COR-L47 (cell line): ENCODE measurements around the gene RBMS1.
"Not testable (repeated sequence)": the region's sequence is repeated elsewhere in the genome, so short reads cannot be mapped to it uniquely, and the experiment has no call there.

Source experiments
- DNase-seq: peaks from one replicate; lab custom pipeline; 2025; lab: John Stamatoyannopoulos, UW

RBMS1 gene

DNA sequence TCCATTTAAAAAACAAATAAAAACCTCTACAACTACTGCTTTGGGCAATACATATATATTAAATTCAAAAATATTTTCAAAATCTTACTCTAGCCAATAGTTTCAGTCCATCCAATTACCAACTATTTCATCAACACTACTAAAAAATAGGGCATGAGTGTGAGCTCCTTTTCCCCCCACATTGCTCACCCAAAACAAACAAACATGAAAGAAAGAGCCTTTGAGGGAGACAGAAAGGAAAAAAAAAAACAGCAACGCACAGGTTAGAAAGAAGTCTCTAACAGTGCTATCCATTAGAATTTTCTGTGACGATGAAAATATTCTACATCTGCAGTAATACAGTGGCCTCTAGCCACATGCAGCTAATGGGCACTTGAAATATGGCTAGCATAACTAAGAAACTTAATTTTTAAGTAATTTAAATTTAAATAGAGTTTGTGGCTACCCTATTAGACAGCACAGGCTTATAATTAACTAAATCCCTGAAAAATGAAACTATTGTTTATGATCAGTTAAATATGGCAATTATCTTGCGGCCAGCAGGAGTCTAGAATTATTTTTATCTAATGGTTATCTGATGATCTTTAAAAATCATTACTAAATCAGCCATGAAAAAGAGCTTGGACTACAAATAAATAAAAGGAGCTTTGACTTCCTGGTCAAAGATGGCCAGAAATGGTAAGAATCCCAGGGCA is 59.2 kb downstream of the RBMS1 start:
- DNase-seq, result no peak

DNA sequence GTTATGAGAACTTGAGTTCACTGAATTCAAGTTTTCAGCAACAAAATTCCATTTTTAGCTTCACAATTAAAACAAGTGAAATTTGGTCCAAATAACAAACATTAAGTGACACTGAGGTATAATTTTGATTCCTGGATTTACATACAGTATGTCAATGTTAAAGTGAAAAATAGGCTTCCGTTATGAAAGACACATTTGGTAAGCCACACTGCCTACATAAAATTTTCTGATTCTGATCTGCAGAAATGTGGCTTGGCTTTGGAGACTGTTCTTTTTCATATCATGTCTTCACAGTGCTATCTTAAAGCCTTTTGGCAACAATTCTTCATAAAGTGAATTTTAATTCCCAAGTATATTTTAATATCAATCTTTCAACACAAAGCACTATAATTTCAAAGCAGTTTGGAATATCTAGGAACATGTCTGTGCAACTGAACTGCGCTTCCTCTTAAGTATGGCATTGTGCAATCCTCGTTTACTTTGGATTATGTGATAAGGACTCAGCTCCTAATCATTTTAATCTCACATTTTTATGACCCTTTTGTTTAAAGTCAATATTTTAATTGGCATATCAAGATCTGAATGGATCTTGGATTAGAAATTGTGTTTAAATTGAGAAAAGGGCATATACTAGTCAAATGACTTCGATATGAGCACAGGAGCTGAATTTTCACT is 60.0 kb downstream of the RBMS1 start:
- no peak for DNase-seq

DNA sequence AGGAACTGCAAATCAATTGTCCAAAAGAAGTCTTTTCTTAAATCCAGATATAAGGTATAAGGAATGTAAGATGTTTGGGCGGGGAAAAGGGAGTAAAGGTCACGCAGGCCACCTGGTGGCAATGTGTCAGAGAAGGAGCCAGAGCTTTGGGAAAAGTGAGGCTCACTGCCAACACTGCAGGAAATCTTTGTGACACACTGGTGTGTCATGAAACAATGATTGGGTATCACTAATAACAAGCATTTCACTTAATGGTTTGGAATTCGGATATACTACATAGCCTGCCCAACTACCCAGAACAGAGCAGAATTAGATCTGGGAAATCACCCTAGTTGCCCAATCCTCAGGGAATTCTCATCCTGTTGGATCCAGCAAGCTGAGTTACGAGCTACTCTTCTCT is 61.0 kb downstream of the RBMS1 start:
- no peak for DNase-seq

DNA sequence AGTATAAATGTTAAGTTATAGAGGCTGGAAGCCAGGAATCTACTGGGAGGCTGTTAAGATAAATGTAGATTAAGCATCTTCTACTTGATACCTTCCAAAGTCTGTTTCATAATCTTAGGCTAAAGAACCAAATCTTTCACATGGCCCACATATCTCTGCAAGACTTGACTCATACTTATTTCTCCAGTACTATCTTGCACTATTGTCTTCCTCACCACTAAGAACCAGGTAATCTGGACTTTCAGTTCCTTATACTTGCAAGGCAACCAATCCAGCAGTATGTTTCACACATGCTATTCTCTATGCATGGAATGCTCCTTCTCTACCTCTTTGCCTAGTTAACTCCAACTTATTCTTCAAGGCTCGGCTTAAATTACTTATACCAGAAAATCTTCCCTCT is 62.2 kb downstream of the RBMS1 start:
- DNase-seq, result no peak

DNA sequence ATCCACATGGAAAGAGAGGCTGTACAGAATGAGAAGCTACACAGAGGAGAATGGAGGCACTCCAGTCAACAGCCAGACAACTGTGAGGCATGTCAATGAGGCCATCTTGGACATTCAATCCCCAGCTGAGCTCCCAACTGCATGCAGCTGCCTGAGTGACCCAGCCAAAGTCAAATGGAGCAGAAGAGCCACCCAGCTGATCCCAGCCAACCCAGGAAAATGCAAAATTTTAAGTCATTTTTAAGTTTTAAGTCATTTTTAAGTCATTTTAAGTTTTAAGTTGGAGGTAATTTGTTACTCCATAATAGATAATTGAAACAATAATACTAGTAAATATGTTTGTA is 63.6 kb downstream of the RBMS1 start:
- DNase-seq, result no peak

DNA sequence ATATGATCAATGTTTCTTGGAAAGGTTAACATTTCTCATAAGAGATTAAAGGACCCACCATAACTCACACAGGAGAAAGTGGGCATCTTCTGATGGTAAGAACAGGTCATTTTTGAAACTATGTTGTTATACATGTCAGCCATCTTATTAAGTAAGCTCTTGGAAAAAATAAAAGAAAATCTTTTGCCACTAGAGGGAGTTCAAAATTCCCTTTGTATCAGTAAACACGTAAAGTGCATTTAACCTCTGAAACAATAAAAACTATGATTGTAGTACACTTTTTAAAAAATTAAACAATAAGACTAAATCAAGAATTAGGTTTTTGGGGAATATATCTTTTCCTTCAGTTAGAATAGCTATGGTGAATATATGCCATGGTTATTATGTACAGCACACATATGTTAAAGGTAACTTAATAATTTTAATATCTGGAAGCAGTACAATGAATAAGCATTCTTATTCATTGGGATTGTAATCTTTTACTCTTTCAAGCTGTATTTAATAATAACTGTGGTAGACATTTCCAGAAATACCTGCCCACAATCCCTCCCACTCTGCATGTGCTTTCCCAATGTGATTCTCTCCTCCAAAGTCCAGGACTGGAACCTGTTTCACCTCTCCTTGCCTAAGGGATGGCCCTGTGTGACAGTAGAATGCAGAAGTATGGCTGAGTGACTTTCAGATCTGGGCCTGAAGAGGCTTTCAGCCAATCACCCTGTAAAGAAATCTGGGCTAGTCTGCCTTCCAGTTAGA is 64.2 kb downstream of the RBMS1 start:
- peak; percentile 51 for DNase-seq

DNA sequence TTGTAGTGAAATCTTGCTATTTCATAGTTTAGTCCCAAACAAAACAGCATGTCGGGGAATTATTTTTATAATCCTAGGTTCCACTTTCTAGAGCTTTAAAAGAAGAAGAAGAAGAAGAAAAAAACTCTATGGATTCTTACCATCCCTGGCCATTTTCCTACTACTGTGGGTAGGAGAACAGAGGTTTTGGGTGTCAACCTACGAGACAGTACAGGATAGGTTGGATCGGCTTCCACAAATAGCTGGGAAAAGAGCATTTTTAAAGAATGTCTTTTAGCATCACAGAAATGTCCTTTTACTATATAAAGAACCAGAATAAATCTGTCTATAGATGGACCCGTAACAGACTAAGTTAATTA is 65.2 kb downstream of the RBMS1 start:
- no peak for DNase-seq

DNA sequence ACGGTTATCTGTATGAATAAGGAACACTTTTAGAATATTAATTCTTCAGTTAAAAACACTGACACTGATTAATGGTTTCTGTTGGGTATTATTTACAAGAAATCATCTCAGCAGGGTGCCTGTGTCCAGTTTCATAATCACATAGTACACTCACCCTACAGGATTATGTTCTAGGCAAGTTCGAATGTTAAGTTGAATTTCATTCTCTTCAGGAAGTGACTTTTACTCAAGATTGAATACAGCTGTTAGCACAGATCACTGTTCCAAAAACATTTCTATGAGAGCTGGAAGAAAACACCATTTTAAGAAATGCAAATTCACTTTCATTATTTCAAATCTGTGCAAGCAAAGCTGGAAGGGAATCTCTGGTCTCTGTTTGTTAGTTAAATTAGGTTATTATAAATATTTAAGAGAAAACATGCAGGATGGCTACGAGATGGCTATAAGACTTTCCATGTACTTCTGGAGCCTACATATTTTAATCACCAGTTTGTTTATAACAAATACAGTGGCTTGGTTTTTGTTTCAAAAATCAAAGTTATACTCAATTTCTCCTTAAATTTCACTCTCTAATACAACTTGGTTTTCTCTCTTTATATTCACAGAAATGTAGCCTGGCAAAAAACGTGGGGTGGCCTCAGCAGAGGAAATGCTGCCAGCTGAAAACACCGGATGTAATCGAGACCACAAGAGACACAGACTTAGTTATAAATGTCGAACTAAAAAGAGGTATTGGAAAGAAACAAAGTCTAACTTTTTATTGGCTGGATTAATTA is 65.8 kb downstream of the RBMS1 start:
- no peak for DNase-seq

DNA sequence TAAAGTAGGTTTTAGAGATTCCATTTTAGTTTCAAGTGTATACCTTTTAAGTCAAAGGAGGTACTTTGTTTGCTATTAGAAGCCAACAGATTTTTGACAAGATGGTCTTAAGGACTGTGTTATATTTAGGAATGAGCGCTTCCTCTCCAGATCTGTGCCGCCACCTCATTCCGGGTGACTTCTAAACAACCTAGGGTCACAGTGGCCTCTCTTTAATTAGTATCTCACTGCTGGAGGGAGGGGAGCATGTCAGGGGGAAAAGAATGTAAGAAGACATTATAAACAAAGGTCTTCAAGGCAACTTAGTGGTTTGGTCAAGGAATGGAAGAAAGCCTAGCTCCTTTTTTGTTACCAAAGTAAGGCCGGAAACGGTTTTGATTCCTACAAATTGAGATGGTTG is 67.0 kb downstream of the RBMS1 start:
- DNase-seq, result no peak

DNA sequence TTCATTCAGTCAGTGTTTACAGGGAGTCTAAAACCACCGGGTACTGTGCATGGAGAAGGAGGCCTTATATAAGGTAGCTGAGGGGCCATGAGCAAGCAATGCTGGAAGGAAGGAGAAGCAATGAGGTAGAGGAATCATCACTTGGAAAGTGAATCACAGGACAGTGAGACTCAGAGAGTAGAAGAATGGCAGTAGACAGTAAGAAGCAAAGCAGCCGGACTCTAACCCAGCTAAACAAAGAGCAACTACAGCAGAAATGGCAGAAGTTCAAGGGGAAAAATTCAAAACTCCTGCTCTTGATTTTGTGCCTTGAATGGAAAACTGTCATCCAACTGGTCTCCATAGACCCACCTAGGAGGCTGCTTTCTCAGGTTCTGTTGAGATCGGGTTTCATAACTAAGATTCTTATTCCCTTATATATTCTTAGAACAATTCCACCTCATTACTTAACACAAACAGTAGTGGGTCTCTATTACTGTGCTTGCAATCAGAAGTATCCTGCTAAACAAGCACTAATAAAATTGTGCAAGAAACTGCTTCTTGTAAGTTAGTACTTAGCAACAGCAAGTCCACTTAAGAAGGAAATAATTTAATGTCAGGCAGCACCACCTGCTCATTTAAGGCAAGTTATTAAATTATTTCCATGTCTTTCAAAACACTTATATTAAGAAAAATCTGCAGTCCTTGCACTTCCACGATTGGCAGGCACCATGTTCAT is 68.0 kb downstream of the RBMS1 start:
- DNase-seq, result no peak

DNA sequence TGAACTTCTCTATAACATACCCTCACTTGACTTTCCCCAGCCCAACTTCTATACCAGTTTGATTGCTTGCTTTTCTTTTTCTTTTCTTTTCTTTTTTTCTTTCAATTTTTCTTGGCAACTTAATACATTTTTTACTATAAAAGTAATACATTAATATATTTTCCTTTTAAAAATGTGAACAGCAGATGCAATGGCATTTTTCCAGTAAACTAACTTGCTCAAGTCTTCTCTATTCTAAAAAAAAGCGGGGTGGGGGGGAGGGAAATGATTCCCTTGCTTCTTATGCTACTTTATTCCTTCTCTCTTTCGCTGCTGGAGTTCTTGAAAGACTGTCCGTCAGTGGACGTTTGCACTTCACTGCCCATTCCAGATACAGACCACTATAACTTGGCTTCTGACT is 70.5 kb downstream of the RBMS1 start:
- no peak for DNase-seq

DNA sequence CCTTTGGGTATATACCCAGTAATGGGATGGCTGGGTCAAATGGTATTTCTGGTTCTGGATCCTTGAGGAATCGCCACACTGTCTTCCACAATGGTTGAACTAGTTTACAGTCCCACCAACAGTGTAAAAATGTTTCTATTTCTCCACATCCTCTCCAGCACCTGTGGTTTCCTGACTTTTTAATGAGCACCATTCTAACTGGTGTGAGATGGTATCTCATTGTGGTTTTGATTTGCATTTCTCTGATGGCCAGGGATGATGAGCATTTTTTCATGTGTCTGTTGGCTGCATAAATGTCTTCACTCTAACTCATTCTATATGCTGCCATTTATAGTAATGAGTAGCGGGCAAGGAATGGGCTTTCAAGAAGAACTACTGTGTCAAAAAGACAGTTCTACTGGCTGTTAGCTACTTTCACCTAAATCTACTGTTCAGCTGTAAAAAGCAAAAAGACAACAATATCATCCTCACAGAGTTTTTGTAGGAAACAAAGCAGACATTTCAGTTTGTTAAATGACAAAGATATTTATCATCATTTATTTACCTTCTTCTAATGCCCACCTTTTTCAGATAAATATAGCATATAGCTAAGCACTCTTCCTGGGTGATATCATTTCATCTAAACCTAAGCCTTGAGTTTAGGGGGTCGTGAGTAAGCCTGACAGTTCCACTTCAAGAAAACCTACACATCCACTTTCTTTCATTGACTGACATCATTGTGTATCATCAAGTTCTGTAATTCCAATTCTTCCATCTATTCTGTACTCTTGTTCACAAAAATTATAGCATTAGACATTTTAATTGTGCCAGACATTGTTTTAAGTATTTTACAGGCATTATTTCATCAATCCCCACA is 71.7 kb downstream of the RBMS1 start:
- not testable (repeated sequence) for DNase-seq

DNA sequence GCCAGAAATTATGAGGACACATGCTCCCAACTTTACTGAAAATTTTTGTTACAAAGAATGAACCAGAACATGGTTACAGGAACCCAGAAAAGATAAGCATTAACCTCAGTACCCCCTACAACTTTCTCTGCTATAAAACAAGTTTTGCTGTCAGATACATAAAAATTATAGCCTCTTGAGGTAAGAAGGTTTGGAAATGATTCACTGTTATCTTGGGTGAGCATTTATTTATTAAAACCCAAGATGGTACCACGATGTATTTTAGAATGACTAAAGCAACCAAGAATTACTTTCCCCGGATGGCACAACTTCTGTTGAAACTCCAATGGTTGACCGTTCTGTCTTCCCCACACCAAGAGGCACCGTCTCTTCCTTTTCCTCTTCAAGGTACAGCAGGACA is 72.9 kb downstream of the RBMS1 start:
- no peak for DNase-seq

DNA sequence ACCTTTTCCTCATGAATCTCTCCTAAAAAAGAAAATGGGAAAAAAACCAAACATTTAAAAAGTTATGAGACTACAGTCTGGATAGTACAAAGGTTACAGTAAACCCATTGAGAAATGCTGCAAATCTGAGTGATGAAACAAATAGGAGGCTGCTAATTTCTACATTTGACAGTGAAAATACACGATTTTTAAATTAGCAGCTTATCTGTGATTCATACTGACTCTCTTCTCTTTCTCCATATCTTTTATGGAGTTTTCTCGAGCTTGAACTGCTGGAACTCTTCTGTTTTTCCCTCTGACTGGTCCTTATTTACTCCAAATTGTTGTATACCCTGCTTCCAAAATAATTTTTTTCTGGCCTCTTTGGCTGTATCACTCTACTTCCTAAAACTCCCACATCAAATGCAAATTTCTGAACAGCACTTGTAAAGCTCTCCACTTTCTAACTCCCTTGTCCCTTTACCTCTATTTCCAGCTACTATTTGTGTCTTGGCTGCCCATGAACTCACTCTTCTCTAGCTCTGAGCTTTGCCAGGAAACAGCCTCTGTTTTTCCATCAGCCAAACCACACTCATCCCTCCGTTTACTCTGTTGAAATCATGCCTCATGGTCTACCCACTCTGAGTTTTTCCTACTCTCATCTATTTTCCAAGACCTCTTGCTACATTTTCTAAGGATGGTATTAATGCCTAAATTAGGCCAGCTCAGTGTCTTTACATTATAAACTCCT is 73.7 kb downstream of the RBMS1 start:
- DNase-seq, result no peak

DNA sequence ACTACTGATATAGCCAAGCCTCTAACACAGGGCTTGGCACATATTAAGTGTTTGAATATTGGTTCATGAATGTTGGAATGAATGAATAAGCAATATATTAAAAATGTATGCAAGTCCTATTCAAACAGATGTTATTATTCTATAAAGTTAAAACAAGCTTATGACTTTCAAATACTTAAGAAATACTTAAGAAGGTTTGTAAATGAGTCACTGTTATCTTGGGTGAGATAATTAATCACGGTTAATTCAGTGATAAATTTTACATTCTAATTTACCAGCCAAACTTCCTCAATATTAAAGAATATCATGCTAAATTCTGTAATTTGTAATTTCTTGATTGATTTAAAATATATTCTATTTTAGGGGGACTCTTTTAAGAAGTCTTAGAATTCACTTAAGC is 74.8 kb downstream of the RBMS1 start:
- DNase-seq, result no peak

DNA sequence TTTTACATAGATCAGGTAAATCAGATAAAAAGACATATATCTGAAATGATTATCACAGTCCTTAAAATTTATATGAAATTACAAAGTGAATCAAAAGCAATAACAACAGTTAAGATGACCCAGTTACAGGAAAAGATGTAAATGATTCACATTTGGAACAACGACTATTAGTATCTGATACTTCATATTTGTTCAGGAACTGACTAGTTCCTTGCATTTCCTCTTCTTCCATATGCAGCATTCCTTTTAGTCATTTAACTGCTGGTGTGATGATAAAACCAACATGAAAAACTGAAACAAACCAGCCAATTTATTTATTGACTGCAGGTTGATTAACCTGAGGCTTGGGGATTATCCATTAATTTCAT is 75.2 kb downstream of the RBMS1 start:
- DNase-seq, result no peak

DNA sequence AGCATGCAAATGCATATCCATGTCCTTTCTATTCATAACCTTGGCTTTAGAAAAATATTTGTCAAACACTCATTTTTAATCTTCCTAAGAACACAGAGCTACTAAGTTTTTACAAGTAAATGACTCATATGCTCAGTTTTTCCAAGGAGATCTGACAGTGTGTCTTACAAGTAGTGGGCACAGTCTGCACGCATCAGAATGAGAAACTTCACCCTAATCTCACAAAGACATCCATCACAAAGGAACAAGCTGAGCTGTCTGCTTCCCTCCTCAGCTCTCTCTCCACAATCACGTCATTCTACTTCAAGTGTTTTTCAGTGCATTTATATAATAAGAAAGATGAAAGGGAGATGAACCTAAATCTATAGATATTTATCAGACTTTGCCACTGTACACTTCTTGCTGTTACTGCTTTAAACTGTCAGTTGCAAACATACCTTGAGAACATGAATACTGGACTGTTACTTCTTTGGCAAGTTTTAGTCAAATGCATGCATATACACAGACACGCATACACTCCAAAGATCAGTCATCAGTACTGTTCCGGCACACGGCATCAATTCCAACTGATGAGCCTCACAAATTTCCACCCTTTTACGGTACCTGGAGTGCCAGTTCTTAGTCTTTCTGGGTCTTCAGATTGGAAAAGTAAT is 75.7 kb downstream of the RBMS1 start:
- DNase-seq, result no peak

DNA sequence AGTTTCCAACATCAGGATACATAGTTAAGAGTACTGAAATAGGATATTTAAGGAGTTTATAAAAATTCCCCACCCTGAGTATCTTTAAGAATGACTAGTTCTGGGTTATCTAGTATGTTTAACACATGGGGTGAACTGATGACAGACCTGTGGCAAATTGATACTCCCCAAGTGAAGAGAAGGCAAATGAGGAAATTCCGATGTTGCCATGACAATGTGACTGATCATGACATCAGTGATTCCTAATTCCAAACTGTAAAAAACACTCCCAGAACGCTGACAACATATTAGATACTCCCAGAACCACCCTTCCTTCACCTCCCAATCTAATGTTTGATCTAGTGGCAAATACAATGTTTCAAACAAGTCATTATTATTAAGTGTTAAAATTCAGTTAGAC is 77.6 kb downstream of the RBMS1 start:
- no peak for DNase-seq

DNA sequence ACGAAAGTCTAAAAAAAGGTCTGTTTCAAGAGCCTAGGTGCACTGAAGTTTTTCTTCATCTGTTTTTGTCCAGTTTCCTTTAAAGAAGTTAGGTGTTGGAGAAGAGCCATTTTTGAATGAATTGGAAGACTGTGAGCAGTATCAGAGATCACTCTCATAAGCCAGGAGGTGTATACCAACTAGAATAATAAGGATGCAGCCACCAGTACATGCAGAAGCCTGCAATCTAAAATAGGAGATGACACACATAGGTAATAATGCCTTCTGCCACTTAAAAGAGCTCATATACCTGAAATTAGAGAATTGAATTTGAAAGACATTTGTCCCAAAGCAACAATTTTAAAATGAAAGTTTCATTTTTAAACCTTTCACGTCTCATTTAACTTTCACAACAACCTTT is 81.7 kb downstream of the RBMS1 start:
- no peak for DNase-seq

DNA sequence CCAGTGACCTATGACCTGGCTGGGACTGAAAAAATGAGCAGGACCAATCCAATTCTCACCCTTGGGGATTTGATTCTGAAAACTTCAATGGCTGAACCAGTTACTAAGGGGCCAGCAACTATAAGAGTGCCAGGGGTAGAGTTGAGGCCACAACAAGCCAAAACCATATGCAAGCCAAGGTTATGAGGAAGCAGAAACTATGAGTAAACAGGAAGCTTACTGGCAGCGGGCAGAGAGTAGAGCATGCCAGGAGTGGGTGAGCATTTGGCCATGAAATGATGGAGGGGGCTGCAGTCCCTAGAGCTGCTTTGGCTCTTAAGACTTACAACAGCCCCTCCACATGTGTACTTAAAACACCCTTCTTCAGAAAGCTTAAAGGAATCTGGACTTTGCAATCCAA is 82.4 kb downstream of the RBMS1 start:
- DNase-seq, result no peak
